AG04450 (cell line): Measurements from ENCODE around the gene GCNT1. TPM values are rescaled to one million over a fixed set of nuclear protein-coding genes. Genes with fewer than 3 reads are reported as not detected.
"Not testable (repeated sequence)": the region's sequence is repeated elsewhere in the genome, so short reads cannot be mapped to it uniquely, and the experiment has no call there.

Experiments used
- CTCF ChIA-PET: fragments of 300-600, 350-600 bp; formaldehyde crosslinking; extraction: SDS; loops from one replicate; lab custom pipeline; 2022; ENCODE audit warnings: antibody characterized with exemption, inconsistent platforms; lab: Charles Lee
- POLR2A ChIA-PET: fragments of 350-600 bp; formaldehyde crosslinking; extraction: SDS; loops from one replicate; lab custom pipeline; 2021; ENCODE audit warnings: antibody characterized with exemption, inconsistent platforms; lab: Yijun Ruan, JAX
- DNase-seq: peaks from one replicate; pipeline ENCODE4 v3.0.0-alpha.2; 2011; ENCODE audit warnings: low read depth, low spot score
- H3K27ac ChIP-seq: one replicate; pipeline ENCODE4 v1.5.1; 2012; ENCODE audit warnings: low read depth, low read length, control low read depth
- H3K27me3 ChIP-seq: one replicate; pipeline ENCODE4 v1.6.0; 2012; ENCODE audit warnings: low read length; ENCODE audit not compliant: control insufficient read depth, insufficient read depth
- H3K4me3 ChIP-seq: 2 replicates; pipeline ENCODE4 v1.5.1; 2011; ENCODE audit warnings: mild to moderate bottlenecking, low read depth, low read length, control low read depth
- H3K9me3 ChIP-seq: 2 replicates; pipeline ENCODE4 v1.5.1; 2012; ENCODE audit warnings: low read length; ENCODE audit not compliant: control insufficient read depth, insufficient read depth
- polyA plus RNA-seq: library from polyadenylated mRNA; depleted of rRNA; stranded (reverse); fragments of >200 nt; gene quantifications from 2 replicates; pipeline ENCODE4 v1.2.3, GENCODE V29; 2011
- TF ChIP-seq, protein P1 (sequence below): IDR thresholded peaks from 2 replicates; pipeline ENCODE4 v1.5.1; 2011; ENCODE audit warnings: low read depth, low read length, control low read depth, inconsistent platforms

The GCNT1 gene
- polyA plus RNA-seq, 1 experiment, result 6.9 TPM

DNA sequence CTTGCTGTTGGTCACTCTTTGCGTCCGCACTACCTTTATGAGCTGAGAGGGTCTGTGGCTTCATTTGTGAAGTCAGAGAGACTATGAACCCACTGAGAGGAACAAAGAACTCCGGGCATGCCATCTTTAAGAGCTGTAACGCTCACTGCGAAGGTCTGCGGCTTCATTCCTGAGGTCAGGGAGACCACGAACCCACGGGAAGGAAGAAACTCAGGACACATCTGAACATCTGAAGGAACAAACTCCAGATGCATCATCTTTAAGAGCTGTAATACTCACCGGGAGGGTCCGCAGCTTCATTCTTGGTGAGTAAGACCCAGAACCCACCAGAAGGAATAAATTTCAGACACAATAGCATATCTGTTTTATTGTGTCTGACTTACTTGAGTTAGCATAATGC lies 19.2 kb downstream of the GCNT1 start:
- POLR2A ChIA-PET, result no interaction called here
- DNase-seq, result no peak
- no peak overlapping the region for H3K27ac ChIP-seq
- H3K27me3 ChIP-seq, result no peaks in the 10 kb centered on the region
- H3K9me3 ChIP-seq, result no peaks in the 10 kb centered on the region
- CTCF ChIA-PET, result no interaction called here
- no peak overlapping the region for H3K4me3 ChIP-seq
- TF ChIP-seq, protein P1, sequence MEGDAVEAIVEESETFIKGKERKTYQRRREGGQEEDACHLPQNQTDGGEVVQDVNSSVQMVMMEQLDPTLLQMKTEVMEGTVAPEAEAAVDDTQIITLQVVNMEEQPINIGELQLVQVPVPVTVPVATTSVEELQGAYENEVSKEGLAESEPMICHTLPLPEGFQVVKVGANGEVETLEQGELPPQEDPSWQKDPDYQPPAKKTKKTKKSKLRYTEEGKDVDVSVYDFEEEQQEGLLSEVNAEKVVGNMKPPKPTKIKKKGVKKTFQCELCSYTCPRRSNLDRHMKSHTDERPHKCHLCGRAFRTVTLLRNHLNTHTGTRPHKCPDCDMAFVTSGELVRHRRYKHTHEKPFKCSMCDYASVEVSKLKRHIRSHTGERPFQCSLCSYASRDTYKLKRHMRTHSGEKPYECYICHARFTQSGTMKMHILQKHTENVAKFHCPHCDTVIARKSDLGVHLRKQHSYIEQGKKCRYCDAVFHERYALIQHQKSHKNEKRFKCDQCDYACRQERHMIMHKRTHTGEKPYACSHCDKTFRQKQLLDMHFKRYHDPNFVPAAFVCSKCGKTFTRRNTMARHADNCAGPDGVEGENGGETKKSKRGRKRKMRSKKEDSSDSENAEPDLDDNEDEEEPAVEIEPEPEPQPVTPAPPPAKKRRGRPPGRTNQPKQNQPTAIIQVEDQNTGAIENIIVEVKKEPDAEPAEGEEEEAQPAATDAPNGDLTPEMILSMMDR, result no peak

DNA sequence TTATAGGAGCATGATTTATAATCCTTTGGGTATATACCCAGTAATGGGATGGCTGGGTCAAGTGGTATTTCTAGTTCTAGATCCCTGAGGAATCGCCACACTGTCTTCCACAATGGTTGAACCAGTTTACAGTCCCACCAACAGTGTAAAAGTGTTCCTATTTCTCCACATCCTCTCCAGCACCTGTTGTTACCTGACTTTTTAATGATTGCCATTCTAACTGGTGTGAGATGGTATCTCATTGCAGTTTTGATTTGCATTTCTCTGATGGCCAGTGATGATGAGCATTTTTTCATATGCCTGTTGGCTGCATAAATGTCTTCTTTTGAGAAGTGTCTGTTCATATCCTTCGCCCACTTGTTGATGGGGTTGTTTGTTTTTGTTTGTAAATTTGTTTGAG lies 20.4 kb downstream of the GCNT1 start:
- DNase-seq, H3K9me3 ChIP-seq, H3K27ac ChIP-seq, POLR2A ChIA-PET, H3K27me3 ChIP-seq, CTCF ChIA-PET, H3K4me3 ChIP-seq: not testable (repeated sequence)

DNA sequence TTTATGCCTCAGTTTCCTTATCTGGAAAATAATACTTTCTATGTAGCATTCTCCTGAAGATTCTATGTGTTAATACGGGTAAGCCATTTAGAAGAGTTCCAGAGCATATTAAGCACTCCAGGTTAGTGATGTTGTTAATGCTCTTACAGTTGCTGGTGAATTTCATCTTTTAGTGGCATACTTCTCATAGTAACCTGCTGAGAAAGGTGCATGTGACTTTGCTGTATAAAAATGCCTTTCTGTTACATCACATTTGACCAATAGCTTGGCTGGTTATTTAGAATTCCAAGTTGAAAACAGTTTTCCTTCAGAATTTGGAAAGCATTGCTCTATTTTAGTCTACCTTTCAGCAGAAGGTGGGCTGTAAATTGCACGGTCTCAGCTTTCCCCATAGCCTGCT lies 27.2 kb downstream of the GCNT1 start:
- DNase-seq, result no peak
- TF ChIP-seq, protein P1, result no peak
- ChIA-PET CTCF (interaction anchor here (1.5 kb wide), 1 partner anchor 39 kb away, joined by 5 read pairs; no protein-coding TSS in a partner anchor), POLR2A (no interaction called here)
- Histone ChIP-seq H3K27ac (no peak overlapping the region), H3K27me3 (no peaks in the 10 kb centered on the region), H3K9me3 (no peaks in the 10 kb centered on the region), H3K4me3 (no peak overlapping the region)

DNA sequence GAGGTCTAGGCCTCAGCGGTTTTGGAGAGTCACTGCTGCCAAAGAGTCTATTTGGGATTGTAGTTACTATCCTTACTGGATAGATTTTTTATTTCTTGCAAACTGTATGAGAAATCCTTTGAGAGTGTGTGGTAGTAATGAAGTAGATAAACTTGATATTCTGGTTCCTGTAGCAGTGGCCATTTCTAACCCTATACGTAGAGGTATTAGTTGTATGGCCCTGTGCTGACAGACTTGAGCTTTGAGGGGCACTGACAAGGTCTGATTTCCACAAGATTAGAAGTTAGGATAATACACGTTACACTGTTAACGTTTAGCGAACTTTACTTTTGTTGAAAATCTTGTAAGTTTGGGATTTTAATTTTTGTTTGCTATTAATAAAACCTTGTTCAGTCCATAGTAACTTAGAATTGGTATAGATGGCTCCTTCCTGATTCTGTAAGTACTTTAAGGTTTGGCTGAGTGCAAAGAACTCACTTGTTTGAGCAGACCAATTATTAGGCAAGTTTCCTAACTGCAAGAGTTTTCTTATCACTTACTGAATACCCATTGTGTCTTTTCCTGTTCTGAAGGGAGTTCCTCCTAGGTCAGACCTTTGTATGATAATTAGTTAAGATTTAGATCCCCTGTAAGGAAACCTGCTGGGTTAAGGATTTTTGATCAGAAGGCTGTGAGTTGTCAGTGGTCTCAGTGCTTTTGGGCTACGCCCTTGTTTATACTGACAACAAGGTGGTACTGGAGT lies 31.4 kb downstream of the GCNT1 start:
- ChIA-PET POLR2A (no interaction called here), CTCF (no interaction called here)
- Histone ChIP-seq H3K27me3 (no peaks in the 10 kb centered on the region), H3K27ac (no peak overlapping the region), H3K4me3 (no peak overlapping the region), H3K9me3 (no peaks in the 10 kb centered on the region)
- TF ChIP-seq, protein P1, result no peak
- no peak for DNase-seq

DNA sequence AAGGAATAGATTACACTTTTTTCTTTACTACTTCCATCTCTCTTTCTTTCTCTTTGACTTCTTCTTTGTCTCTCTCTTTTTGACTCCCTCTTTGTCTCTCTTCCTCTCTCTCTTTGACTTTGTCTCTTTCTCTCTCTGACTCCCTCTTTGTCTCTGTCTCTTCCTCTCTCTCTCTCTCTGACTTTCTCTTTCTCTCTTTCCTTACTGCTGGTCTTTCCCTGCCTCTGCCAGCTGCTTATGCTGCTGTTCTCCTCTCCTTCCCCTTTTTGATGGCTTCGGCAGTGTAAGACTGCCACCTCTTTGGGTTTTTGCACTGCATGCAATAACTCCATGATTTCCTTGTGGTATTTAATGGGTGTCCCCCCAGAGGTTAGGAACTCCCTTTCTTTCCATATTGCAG lies 32.1 kb downstream of the GCNT1 start:
- H3K27me3 ChIP-seq, H3K27ac ChIP-seq, H3K4me3 ChIP-seq, CTCF ChIA-PET, DNase-seq, POLR2A ChIA-PET, H3K9me3 ChIP-seq: not testable (repeated sequence)

DNA sequence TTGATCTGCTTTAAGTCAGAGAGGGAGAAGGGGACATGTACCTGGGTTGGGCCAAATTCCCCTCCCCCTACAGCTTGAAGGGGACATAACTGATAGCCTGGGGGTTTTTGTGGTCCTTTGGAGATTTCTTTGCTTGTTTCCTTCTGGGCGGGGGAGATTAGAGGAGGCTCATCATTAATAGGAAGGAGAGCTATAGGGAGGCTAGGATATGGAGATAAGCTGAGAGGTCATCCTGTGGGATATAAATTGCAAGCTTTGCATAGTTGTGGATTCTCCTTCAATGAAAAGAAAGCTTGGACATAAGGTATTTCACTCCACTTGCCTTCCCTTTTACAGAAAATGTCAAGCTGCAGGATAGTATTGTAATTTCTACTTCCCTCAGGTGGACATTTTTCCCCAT lies 34.5 kb downstream of the GCNT1 start:
- H3K27me3 ChIP-seq, H3K27ac ChIP-seq, DNase-seq, H3K9me3 ChIP-seq, POLR2A ChIA-PET, CTCF ChIA-PET, H3K4me3 ChIP-seq: not testable (repeated sequence)
